Left ventricle myocardium inferior (tissue), 1 donor: ENCODE data around the gene ZBTB25. TPM values are rescaled to one million over a fixed set of nuclear protein-coding genes. Genes with fewer than 3 reads are reported as not detected.

Experiments
- DNase-seq: peaks from one replicate; pipeline ENCODE4 v3.0.0-alpha.2; 2020
- H3K27ac ChIP-seq: fragments of 200-600 bp; replicated peaks from 2 replicates; pipeline ENCODE4 v1.8.0; 2021
- H3K27me3 ChIP-seq: fragments of 200-600 bp; 2 replicates; pipeline ENCODE4 v1.8.0; 2021; ENCODE audit warnings: low read depth
- H3K36me3 ChIP-seq: fragments of 200-600 bp; 2 replicates; pipeline ENCODE4 v1.8.0; 2021
- H3K4me1 ChIP-seq: fragments of 200-600 bp; 2 replicates; pipeline ENCODE4 v1.8.0; 2021
- H3K4me3 ChIP-seq: fragments of 200-600 bp; 2 replicates; pipeline ENCODE4 v1.8.0; 2021; ENCODE audit warnings: mild to moderate bottlenecking, moderate library complexity
- H3K9me3 ChIP-seq: fragments of 200-600 bp; replicated peaks from 2 replicates; pipeline ENCODE4 v1.8.0; 2021
- intact Hi-C: fragments of 100-400 bp; cut with micrococcal nuclease; formaldehyde crosslinking; loops from one replicate; pipeline ENCODE4 v1.11.0; 2022
- total RNA-seq: library from RNA; stranded (reverse); fragmentation: NEBNext Ultra II Directional; extraction: Animal tissue kit (Norgen Biotek cat#: 25700); gene quantifications from one replicate; pipeline ENCODE4 v1.2.1, GENCODE V29; 2021
- TF ChIP-seq, protein P1 (sequence below): fragments of 200-600 bp; IDR thresholded peaks from 2 replicates; pipeline ENCODE4 v1.8.0; 2021; ENCODE audit warnings: antibody characterized with exemption, mild to moderate bottlenecking, borderline replicate concordance
- donor health status: DM: no; HTN: yes; CAD: no; lungs with severe emphysema.

ZBTB25 gene
- total RNA-seq, 1 donor from 2014 or later = 20.8 TPM

DNA sequence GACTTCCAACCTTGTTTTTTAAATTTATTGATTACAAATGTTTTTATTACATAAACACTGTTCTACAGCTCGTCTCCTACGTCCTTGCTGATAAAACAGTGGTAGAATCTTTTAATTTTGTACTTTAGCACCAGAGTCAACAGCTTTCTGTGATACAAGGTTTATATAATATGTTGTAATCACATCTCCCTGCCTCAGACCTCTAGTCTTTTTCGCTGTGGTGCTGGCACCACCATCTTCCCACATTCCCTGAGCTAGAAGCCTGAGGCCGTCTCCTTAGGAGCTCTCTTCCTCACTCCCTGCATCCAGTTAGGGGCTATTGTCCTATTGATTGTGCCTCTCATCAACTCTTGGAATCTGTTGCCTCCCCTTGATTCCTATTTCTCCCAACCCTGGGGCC lies 98.3 kb downstream of the ZBTB25 start:
- no peak overlapping the region for H3K4me3 ChIP-seq
- no peak overlapping the region for H3K27ac ChIP-seq
- intact Hi-C loops = no loop called here
- H3K9me3 ChIP-seq = no peaks in the 10 kb centered on the region
- peaks cover 7% of the 10 kb centered on the region for H3K4me1 ChIP-seq
- peaks cover 18% of the 10 kb centered on the region for H3K36me3 ChIP-seq
- DNase-seq = no peak
- H3K27me3 ChIP-seq = no peaks in the 10 kb centered on the region
- TF ChIP-seq, protein P1, sequence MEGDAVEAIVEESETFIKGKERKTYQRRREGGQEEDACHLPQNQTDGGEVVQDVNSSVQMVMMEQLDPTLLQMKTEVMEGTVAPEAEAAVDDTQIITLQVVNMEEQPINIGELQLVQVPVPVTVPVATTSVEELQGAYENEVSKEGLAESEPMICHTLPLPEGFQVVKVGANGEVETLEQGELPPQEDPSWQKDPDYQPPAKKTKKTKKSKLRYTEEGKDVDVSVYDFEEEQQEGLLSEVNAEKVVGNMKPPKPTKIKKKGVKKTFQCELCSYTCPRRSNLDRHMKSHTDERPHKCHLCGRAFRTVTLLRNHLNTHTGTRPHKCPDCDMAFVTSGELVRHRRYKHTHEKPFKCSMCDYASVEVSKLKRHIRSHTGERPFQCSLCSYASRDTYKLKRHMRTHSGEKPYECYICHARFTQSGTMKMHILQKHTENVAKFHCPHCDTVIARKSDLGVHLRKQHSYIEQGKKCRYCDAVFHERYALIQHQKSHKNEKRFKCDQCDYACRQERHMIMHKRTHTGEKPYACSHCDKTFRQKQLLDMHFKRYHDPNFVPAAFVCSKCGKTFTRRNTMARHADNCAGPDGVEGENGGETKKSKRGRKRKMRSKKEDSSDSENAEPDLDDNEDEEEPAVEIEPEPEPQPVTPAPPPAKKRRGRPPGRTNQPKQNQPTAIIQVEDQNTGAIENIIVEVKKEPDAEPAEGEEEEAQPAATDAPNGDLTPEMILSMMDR = no peak

DNA sequence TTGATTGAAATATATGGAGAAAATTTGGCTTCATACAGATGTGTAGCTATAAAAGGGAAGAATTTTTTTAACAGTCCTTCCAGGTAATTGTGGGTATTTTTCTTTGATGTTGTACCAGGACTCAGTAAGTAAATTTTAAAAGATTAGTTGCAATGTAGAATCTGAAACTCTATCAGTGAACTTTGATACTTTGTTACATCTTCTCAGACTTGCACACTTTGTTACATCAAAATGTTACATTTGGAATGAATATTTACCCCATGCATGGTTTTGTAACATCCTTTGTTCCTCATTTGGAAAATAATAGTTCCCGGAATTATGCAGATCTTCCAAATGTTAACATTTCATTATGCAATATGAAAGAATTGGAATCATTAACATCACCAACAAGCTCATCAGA lies 101.7 kb downstream of the ZBTB25 start:
- Histone ChIP-seq H3K27ac (no peak overlapping the region), H3K27me3 (no peaks in the 10 kb centered on the region)
- TF ChIP-seq, protein P1 = no peak

DNA sequence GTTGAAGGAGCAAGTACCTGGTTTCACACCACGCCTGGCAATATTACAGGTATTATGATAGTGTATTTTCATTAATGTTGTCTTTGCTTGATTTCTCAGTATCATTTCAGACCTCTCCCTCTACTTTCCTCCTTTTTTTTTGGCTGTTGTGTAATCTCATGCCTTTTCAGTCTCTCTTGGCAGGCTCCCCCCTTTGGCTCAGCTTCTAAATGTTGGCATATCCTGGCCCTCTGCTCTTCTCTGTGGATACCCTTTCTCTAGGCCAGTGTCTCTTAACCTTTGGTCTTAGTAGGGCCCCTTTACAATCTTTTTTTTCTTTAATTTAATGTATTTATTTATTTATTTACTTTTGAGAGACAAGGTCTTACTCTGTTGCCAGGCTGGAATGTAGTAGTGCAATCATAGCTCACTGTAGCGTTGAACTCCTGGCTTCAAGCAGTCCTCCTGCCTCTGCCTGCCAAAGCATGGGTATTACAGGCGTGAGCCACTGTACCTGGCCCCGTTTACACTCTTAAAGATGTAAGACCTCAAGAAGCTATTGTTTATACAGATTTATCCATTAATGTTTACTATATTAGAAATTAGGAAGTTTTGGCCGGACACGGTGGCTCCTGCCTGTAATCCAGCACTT lies 102.7 kb downstream of the ZBTB25 start:
- TF ChIP-seq, protein P1 = no peak
- Histone ChIP-seq H3K4me1 (peaks cover 7% of the 10 kb centered on the region), H3K36me3 (peaks cover 18% of the 10 kb centered on the region), H3K4me3 (no peak overlapping the region), H3K9me3 (no peaks in the 10 kb centered on the region), H3K27me3 (no peaks in the 10 kb centered on the region), H3K27ac (peak overlapping the region; percentile 28)
- no peak for DNase-seq
- intact Hi-C loops = no loop called here

More for the DNA sequence above, 101.7 kb downstream of the ZBTB25 start:
- H3K4me1 ChIP-seq = peaks cover 7% of the 10 kb centered on the region
- H3K36me3 ChIP-seq = peaks cover 18% of the 10 kb centered on the region
- intact Hi-C loops = no loop called here
- no peaks in the 10 kb centered on the region for H3K9me3 ChIP-seq
- DNase-seq = no peak
- no peak overlapping the region for H3K4me3 ChIP-seq

Other genes starting within 250 kb of the ZBTB25 start
- gene ESR2, start 209.5 kb downstream of the ZBTB25 start, total RNA-seq = 1.0 TPM
- 64.9 TPM for gene MTHFD1, start 115.5 kb downstream of the ZBTB25 start, total RNA-seq
- gene AKAP5, start 38.3 kb downstream of the ZBTB25 start, total RNA-seq = 0.19 TPM
- 25.9 TPM for gene ZBTB1, start 932 bp upstream of the ZBTB25 start, total RNA-seq
- 34.0 TPM for gene HSPA2, start 36.9 kb upstream of the ZBTB25 start, total RNA-seq
- gene PPP1R36, start 46.1 kb upstream of the ZBTB25 start, total RNA-seq = 0.36 TPM
- 16.5 TPM for gene PLEKHG3, start 200.6 kb upstream of the ZBTB25 start, total RNA-seq